Endodermal cell (in vitro differentiated cells): ENCODE measurements around the gene CBLC. TPM values are rescaled to one million over a fixed set of nuclear protein-coding genes. Genes with fewer than 3 reads are reported as not detected.

Source experiments
- DNase-seq: peaks from one replicate; pipeline ENCODE4 v3.0.0-alpha.2; 2017
- H3K27ac ChIP-seq: 2 replicates; pipeline ENCODE4 v1.5.1; 2013; ENCODE audit warnings: mild to moderate bottlenecking, low read depth, low read length, moderate library complexity
- H3K27me3 ChIP-seq: 2 replicates; pipeline ENCODE4 v1.6.1; 2013; ENCODE audit warnings: mild to moderate bottlenecking, low read length, moderate library complexity; ENCODE audit not compliant: insufficient read depth, control insufficient read depth, poor library complexity, severe bottlenecking
- H3K36me3 ChIP-seq: 2 replicates; pipeline ENCODE4 v1.7.0; 2013; ENCODE audit warnings: mild to moderate bottlenecking, low read length, moderate library complexity; ENCODE audit not compliant: control insufficient read depth, insufficient read depth
- H3K4me1 ChIP-seq: one replicate; pipeline ENCODE4 v1.7.0; 2013; ENCODE audit warnings: low read length; ENCODE audit not compliant: control insufficient read depth, insufficient read depth
- H3K4me3 ChIP-seq: 2 replicates; pipeline ENCODE4 v1.5.1; 2013; ENCODE audit warnings: mild to moderate bottlenecking, low read length, moderate library complexity
- H3K9ac ChIP-seq: 2 replicates; pipeline ENCODE4 v1.6.1; 2013; ENCODE audit warnings: mild to moderate bottlenecking, low read length, moderate library complexity; ENCODE audit not compliant: poor library complexity, severe bottlenecking; ENCODE audit errors: extremely low read depth
- H3K9me3 ChIP-seq: 2 replicates; pipeline ENCODE4 v1.6.1; 2013; ENCODE audit warnings: mild to moderate bottlenecking, low read length, moderate library complexity; ENCODE audit not compliant: control insufficient read depth
- H3K27ac Mint-ChIP-seq: 2 replicates; pipeline ENCODE4 v1.8.0; 2020; ENCODE audit warnings: mixed read lengths
- H3K27me3 Mint-ChIP-seq: 2 replicates; pipeline ENCODE4 v1.8.0; 2021; ENCODE audit warnings: mild to moderate bottlenecking, mixed read lengths; ENCODE audit not compliant: insufficient read depth
- H3K36me3 Mint-ChIP-seq: 2 replicates; pipeline ENCODE4 v1.8.0; 2020; ENCODE audit warnings: low read depth, mixed read lengths
- H3K4me1 Mint-ChIP-seq: 2 replicates; pipeline ENCODE4 v1.8.0; 2020; ENCODE audit warnings: mixed read lengths
- H3K4me3 Mint-ChIP-seq: 2 replicates; pipeline ENCODE4 v1.8.0; 2020; ENCODE audit warnings: mild to moderate bottlenecking, moderate library complexity, mixed read lengths
- H3K9me3 Mint-ChIP-seq: 2 replicates; pipeline ENCODE4 v1.8.0; 2020; ENCODE audit warnings: mild to moderate bottlenecking, mixed read lengths
- WGBS, 2 experiments: methylation state at CpG; one replicate each; pipeline versions ENCODE4 v1.1.5 to v1.1.7; 2013; ENCODE audit warnings: missing lambda C conversion rate in 2 of 2, mixed read lengths in 1 of 2; ENCODE audit not compliant: insufficient coverage in 1 of 2, insufficient read length in 1 of 2; 5-methylcytosine and 5-hydroxymethylcytosine counted together
- total RNA-seq, 2 donors: library from RNA; stranded (reverse); fragmentation: NEBNext Ultra II Directional in 1 of 2; extraction: Animal tissue kit (Norgen Biotek cat#: 25700) in 1 of 2; gene quantifications; 2 replicates in 1 of 2; 3 replicates in 1 of 2; pipeline ENCODE4 v1.2.1, GENCODE V29; 2021
- TF ChIP-seq, protein P1 (sequence below): fragments of 200-600 bp; sonication (generic); conservative IDR thresholded peaks from 2 replicates; pipeline ENCODE4 v1.5.0; 2021; ENCODE audit warnings: antibody characterized with exemption, mild to moderate bottlenecking

CBLC gene
- total RNA-seq, 2 donors from 2014 or later, result 6.6 to 15.5 TPM

GRCh38 chr19:44765033-44765948 lies 12.4 kb upstream of the CBLC start:
- Histone ChIP-seq H3K27me3 (no peaks in the 10 kb centered on the region), H3K4me3 (no peak overlapping the region), H3K36me3 (no peaks in the 10 kb centered on the region), H3K9ac (no peak overlapping the region), H3K9me3 (no peaks in the 10 kb centered on the region), H3K27ac (no peak overlapping the region), H3K4me1 (no peaks in the 10 kb centered on the region)
- H3K27ac Mint-ChIP-seq, result no peak overlapping the region
- 90% methylated on average over 20 to 22 of the region's 22 CpGs for WGBS, 2 experiments
- H3K36me3 Mint-ChIP-seq, result no peaks in the 10 kb centered on the region
- H3K9me3 Mint-ChIP-seq, result peaks cover 6% of the 10 kb centered on the region
- H3K4me1 Mint-ChIP-seq, result no peaks in the 10 kb centered on the region
- DNase-seq, result no peak
- TF ChIP-seq, protein P1, sequence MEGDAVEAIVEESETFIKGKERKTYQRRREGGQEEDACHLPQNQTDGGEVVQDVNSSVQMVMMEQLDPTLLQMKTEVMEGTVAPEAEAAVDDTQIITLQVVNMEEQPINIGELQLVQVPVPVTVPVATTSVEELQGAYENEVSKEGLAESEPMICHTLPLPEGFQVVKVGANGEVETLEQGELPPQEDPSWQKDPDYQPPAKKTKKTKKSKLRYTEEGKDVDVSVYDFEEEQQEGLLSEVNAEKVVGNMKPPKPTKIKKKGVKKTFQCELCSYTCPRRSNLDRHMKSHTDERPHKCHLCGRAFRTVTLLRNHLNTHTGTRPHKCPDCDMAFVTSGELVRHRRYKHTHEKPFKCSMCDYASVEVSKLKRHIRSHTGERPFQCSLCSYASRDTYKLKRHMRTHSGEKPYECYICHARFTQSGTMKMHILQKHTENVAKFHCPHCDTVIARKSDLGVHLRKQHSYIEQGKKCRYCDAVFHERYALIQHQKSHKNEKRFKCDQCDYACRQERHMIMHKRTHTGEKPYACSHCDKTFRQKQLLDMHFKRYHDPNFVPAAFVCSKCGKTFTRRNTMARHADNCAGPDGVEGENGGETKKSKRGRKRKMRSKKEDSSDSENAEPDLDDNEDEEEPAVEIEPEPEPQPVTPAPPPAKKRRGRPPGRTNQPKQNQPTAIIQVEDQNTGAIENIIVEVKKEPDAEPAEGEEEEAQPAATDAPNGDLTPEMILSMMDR, result no peak
- H3K27me3 Mint-ChIP-seq, result peaks cover 52% of the 10 kb centered on the region
- H3K4me3 Mint-ChIP-seq, result no peak overlapping the region

- Histone ChIP-seq H3K27ac (no peak overlapping the region), H3K9ac (no peak overlapping the region), H3K36me3 (no peaks in the 10 kb centered on the region), H3K9me3 (no peaks in the 10 kb centered on the region), H3K4me1 (no peaks in the 10 kb centered on the region), H3K27me3 (no peaks in the 10 kb centered on the region), H3K4me3 (no peak overlapping the region)
- Mint-ChIP-seq H3K4me1 (peaks cover 3% of the 10 kb centered on the region), H3K4me3 (no peak overlapping the region), H3K9me3 (peaks cover 10% of the 10 kb centered on the region), H3K27ac (no peak overlapping the region), H3K36me3 (no peaks in the 10 kb centered on the region), H3K27me3 (peaks cover 51% of the 10 kb centered on the region)
- WGBS, 2 experiments, result 91 to 93% methylated on average over 3 of the region's 3 CpGs
- DNase-seq, result no peak
- TF ChIP-seq, protein P1, result no peak
These were observed 11.7 kb upstream of the CBLC start for GRCh38 chr19:44765949-44766335.

- WGBS, 2 experiments, result 87 to 91% methylated on average over 7 to 11 of the region's 11 CpGs
- no peaks in the 10 kb centered on the region for H3K27me3 ChIP-seq
These were observed 10.2 kb upstream of the CBLC start for GRCh38 chr19:44767295-44768180.

More at GRCh38 chr19:44767295-44768180, 10.2 kb upstream of the CBLC start:
- H3K9ac ChIP-seq, result no peak overlapping the region
- H3K4me1 ChIP-seq, result no peaks in the 10 kb centered on the region
- DNase-seq, result no peak
- Mint-ChIP-seq H3K36me3 (no peaks in the 10 kb centered on the region), H3K4me1 (peaks cover 3% of the 10 kb centered on the region), H3K4me3 (no peak overlapping the region), H3K9me3 (peaks cover 10% of the 10 kb centered on the region), H3K27me3 (peaks cover 55% of the 10 kb centered on the region), H3K27ac (no peak overlapping the region)
- H3K27ac ChIP-seq, result no peak overlapping the region
- TF ChIP-seq, protein P1, result no peak
- no peak overlapping the region for H3K4me3 ChIP-seq
- no peaks in the 10 kb centered on the region for H3K36me3 ChIP-seq
- H3K9me3 ChIP-seq, result no peaks in the 10 kb centered on the region
